Activated CD4-positive, alpha-beta T cell treated with anti-CD3 and anti-CD28 coated beads, Interleukin-2, amount 50 U/mL, for 16 hours (primary cell): ENCODE measurements around the gene CARD10.
A peak's percentile ranks its signal among the peaks of the same experiment; 100 is the strongest.
"Not testable (repeated sequence)": the region's sequence is repeated elsewhere in the genome, so short reads cannot be mapped to it uniquely, and the experiment has no call there.

ENCODE experiments used
- DNase-seq: peaks from one replicate; pipeline ENCODE4 v3.0.0-alpha.2; 2020

Gene CARD10

DNA sequence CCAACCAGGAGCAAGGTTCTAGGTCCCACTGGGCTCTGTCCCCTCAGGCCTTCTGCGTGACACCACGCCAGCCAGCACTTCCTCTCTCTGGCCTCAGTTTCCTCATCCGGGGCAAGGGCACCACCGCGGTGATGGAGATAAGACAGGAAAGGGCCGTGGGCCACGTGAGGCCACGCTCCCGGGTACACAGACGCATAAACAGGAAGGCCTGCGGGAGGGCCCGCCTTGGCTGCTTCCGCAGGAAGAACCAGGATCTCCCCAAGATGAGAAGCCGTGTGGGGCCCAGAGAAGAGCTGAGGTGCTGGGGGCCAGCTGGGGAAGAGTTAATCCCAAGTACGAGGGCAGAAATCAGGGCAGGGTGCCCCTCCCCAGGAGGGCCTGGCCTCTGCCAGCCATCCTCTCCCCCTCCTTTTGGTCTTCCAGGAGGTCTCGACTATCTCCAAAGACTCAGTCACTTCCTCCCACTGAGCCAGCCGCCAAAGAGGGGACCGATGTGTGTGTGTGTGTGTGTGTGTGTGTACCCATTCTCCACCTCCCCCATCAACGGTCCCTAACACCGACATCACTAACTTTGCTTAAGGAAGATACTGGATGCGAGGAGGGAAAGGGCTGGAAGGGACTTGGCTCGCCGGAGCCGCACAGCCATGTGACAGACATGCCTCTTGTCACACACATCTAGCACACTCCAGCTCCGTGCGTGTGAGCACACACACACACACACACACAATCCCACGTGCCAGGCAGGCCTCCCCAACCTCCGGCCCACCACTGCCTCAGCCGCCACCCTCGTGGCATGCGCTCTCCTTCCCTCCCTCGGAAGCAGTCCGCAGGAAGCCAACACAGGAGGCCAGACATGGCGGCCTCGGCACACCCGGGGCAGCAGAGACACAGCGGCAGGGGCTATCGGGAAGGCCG lies 34.5 kb downstream of the CARD10 start:
- DNase-seq = peak; percentile 94

GRCh38 chr22:37483050-37483449 lies 36.2 kb downstream of the CARD10 start:
- DNase-seq = no peak

GRCh38 chr22:37482244-37482643 lies 37.0 kb downstream of the CARD10 start:
- no peak for DNase-seq

- no peak for DNase-seq
Observed at GRCh38 chr22:37481347-37481907, 37.8 kb downstream of the CARD10 start.

DNA sequence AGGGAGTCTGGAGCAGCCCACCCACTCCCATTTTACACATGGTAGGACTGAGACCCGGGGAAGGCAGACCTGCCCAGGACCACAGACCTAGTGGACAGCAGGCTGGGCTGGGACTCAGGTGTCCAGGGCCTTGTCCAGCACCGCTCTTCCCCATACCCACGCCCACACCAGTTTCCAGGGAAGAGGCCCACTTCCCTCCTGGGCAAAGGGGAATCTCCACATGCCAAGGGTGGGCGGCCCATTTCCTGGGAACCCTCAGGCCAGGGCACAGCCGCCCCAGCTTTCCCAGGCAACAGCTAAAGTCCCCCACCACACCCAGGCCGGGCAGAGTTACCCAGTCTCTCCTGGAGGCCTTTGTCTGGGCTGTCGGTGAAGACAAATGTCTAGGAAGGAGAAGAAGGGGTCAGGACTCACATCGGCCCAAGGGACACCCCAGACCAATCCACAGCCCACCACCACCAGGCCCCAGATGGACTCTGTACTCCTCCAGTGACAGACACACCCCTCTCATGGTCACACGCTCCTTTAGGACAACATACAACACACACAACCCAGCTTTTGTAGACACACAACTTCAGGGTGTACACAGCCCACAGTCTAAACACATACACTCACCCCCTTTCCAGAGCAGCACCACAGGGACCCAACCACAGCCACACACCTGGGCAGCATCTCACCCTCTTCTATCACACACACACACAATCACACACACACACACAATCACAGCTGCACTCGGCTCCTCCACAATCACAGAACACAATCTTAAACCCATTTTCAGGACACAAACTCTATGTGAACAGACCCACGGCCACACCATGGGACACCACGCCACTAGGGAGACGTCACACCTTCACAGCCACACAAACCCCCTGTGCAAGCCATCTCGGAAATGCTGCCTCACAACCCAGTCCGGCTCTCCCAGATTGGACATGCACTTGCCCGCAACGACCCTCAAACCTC lies 38.5 kb downstream of the CARD10 start:
- no peak for DNase-seq

DNA sequence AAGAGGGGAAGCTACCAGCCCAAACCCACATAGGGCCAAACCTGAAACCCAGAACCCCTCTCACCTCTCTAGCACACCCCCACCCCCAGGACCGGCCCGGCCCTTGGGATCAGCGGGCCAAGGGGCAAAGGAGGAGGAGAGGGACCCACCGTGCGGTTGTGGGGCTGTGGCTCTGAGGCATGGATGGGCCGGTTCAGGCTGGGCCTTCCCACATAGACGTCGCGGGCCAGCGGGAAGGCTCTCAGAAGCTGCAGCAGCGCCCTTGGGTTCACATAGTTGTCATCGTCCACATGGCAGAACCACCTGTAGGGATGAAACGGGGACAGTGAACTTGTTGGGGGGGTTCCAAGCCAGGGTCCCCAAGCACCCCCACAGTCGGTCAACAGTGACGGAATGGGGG lies 40.0 kb downstream of the CARD10 start:
- DNase-seq = no peak

- DNase-seq = no peak
Observed at GRCh38 chr22:37476389-37477329, 42.6 kb downstream of the CARD10 start.

- DNase-seq = no peak
Observed at GRCh38 chr22:37474447-37475090, 44.6 kb downstream of the CARD10 start.

- DNase-seq = no peak
Observed at GRCh38 chr22:37473437-37473946, 45.7 kb downstream of the CARD10 start.

- DNase-seq = peak; percentile 41
Observed at GRCh38 chr22:37472418-37473006, 46.7 kb downstream of the CARD10 start.

GRCh38 chr22:37471727-37472417 lies 47.3 kb downstream of the CARD10 start:
- no peak for DNase-seq

DNA sequence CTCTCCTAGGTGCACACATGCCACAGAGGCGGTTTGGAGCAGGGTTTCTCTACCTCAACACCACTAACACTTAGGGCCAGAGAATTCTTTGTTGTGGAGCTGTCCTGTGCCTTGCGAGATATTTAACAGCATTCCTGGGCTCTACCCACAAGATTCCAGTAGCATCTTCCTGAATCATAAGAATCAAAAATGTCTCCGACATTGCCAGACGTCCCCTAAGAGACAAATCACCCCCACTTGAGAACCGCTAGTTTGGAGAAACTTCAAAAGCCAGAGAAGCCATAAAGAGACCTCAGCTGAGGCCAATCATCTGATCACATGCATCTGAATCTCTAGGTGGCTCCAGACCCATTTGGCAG lies 49.1 kb downstream of the CARD10 start:
- no peak for DNase-seq

DNA sequence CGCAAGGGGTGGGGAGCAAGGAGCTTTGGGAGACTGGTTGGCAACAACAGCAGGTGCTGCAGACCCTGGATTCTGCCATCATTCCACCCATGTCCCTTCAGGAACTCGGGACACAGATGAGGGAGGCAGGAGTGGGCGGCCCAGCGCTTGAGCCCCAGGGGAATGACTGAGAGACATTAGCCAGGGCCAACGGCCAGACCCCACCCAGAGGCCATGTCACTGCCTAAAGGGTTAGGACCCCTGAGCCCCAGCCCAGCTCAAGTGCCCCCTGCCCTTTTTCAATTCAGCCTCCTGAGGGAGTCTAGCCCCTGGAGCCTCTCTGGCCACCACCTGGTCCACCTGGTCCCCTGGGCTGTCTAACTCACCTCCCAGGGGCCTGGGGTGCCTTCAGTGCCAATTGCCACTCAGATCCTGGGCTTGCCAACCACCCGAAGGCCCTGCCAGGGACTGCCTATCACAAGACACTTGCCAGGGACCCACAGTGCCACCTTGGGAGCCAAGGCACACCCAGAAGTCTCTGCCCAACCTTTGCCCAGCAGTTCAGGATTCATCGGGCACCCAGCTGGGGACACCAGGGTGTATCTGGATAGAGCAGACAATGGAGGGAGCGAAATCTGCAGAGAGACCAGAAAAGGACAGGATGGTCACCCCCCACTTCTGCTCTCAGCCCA lies 49.7 kb downstream of the CARD10 start:
- DNase-seq = no peak

DNA sequence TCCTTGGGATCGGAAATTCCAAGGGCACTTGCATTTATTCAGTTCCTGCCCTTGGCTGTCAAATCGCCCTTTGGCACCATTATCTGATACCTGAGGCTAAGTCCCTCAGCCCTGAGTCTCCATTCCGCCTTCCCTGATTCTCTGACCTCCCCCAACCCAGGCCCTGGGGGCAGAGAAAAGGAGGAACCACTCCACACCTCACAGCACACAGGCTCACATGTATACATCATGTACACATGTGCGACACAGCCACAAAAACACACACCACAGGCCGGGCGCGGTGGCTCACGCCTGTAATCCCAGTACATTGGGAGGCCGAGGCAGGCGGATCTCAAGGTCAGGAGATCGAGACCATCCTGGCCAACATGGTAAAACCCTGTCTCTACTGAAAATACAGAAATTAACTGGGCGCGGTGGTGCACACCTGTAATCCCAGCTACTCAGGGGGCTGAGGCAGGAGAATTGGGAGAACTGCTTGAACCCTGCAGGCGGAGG lies 51.0 kb downstream of the CARD10 start:
- DNase-seq = not testable (repeated sequence)

DNA sequence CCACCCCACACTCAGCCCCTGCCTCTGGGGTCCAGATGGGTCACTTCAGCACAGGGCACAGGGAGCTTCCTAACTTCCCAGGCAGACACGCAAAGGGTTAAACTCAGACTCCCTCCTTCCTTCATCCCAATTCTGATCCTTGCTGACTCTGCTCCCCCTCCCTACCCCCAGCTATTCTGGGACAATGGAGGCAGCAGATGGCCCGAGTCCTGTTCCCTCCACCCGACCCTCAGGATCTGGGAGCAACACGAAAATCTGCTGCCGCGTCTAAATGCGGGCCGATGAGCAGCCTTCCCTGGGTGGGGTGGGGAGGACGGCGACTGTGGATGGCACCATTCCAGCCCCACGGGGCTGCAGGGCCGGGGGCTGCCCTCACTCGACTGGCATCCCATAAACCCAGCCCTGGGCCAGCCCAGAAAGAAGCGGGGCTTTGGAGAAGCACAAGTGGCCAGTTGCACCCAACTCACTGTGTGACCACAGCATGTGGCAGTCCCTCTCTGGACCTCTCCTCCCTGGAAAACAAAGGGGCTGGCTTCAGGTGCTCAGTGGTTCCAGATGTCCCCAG lies 51.7 kb downstream of the CARD10 start:
- no peak for DNase-seq

- no peak for DNase-seq
Observed at GRCh38 chr22:37464181-37464580, 55.0 kb downstream of the CARD10 start.

- no peak for DNase-seq
Observed at GRCh38 chr22:37462983-37463382, 56.2 kb downstream of the CARD10 start.

DNA sequence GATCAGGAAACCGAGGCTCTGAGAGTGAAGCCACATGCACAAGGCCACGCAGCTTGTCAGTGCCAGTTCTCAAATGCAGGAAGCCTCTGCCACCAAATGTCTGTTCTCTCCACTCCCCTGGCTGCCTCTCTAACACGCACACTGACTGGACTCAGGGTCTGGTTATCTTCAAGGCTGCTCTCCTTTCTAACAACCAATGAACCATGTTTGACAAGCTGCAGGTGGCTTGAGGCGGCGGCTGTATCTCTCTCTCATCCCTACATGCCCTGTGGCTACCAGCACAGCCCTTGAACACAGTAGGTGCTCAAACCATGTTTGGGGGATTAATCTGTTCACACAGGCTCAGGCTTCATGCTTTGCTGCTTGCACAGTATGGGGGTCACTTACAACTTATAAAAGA lies 56.8 kb downstream of the CARD10 start:
- no peak for DNase-seq

GRCh38 chr22:37461961-37462360 lies 57.3 kb downstream of the CARD10 start:
- no peak for DNase-seq
